Measurements from ENCODE around the gene ZNF57. TPM values are rescaled to one million over a fixed set of nuclear protein-coding genes. Genes with fewer than 3 reads are reported as not detected.
"Not testable (repeated sequence)": the region's sequence is repeated elsewhere in the genome, so short reads cannot be mapped to it uniquely, and the experiment has no call there.

ZNF57 gene
- total and polyA plus RNA-seq, 10 donors, result 2.0 to 3.9 (median 2.8) TPM

- H3K27ac ChIP-seq, result no peak overlapping the region
- TF ChIP-seq POLR2A (IDR thresholded peaks at IDR 0.05) (no peak), CTCF (IDR thresholded peaks at IDR 0.05 in 8 of 11, conservative IDR thresholded peaks at IDR 0.05 in 3 of 11) (no peak), POLR2AphosphoS5 (IDR thresholded peaks at IDR 0.05) (no peak)
- intact Hi-C loops (cut with DNase I; ENCODE audit: low total_unique reads), result loop anchor here (5.0 kb wide), 1 partner anchor 222 kb away; no protein-coding TSS in a partner anchor
- 78 to 88% (median 82%) methylated on average over 10 of the region's 10 CpGs for WGBS, 5 donors
- H3K4me3 ChIP-seq, result no peak overlapping the region
- H3K4me1 ChIP-seq, result no peaks in the 10 kb centered on the region
- no peaks in the 10 kb centered on the region for H3K27me3 ChIP-seq (replicated peaks in 1 of 7)
- DNase-seq, result no peak
- no peaks in the 10 kb centered on the region for H3K9me3 ChIP-seq
- H3K36me3 ChIP-seq, result no peaks in the 10 kb centered on the region
Observed at GRCh38 chr19:2869618-2870017, 31.1 kb upstream of the ZNF57 start.

- H3K9me3 ChIP-seq, result peaks cover 3 to 23% (median 20%) of the 10 kb centered on the region in 8 donors
- H3K36me3 ChIP-seq; H3K27ac ChIP-seq; DNase-seq; H3K4me1 ChIP-seq; H3K4me3 ChIP-seq; H3K27me3 ChIP-seq (replicated peaks in 1 of 7): not testable (repeated sequence)
- intact Hi-C loops (cut with DNase I; ENCODE audit: low total_unique reads), result loop anchor here (5.0 kb wide), 1 partner anchor 225 kb away; no protein-coding TSS in a partner anchor
- peak in 9 of 11 experiments; percentile 17 to 57 (median 46) for TF ChIP-seq CTCF (IDR thresholded peaks at IDR 0.05 in 8 of 11, conservative IDR thresholded peaks at IDR 0.05 in 3 of 11)
- 12 to 30% (median 17%) methylated on average over 1 to 11 of the region's 11 CpGs for WGBS, 5 donors
Observed at GRCh38 chr19:2872175-2872574, 28.6 kb upstream of the ZNF57 start.

- no peak overlapping the region for H3K27ac ChIP-seq
- intact Hi-C loops (cut with DNase I; ENCODE audit: low total_unique reads), result no loop called here
- H3K4me1 ChIP-seq, result no peaks in the 10 kb centered on the region
- 87 to 91% (median 90%) methylated on average over 32 of the region's 32 CpGs for WGBS, 5 donors
- TF ChIP-seq POLR2A (IDR thresholded peaks at IDR 0.05), result no peak
- no peak for TF ChIP-seq CTCF (IDR thresholded peaks at IDR 0.05 in 8 of 11, conservative IDR thresholded peaks at IDR 0.05 in 3 of 11)
- no peak for TF ChIP-seq POLR2AphosphoS5 (IDR thresholded peaks at IDR 0.05)
- H3K4me3 ChIP-seq, result no peak overlapping the region
- no peaks in the 10 kb centered on the region for H3K27me3 ChIP-seq (replicated peaks in 1 of 7)
- no peak for DNase-seq
- peaks cover 12 to 52% (median 44%) of the 10 kb centered on the region in 8 donors for H3K9me3 ChIP-seq
- no peaks in the 10 kb centered on the region for H3K36me3 ChIP-seq
Observed at GRCh38 chr19:2877398-2878331, 23.1 kb upstream of the ZNF57 start.

- intact Hi-C loops (cut with DNase I; ENCODE audit: low total_unique reads), result no loop called here
- H3K4me1 ChIP-seq, result peaks cover 0 to 17% (median 3%) of the 10 kb centered on the region in 6 donors
- peaks cover 0 to 12% (median 7%) of the 10 kb centered on the region in 8 donors for H3K9me3 ChIP-seq
- H3K4me3 ChIP-seq, result no peak overlapping the region
- TF ChIP-seq CTCF (IDR thresholded peaks at IDR 0.05 in 8 of 11, conservative IDR thresholded peaks at IDR 0.05 in 3 of 11) (no peak), POLR2A (IDR thresholded peaks at IDR 0.05) (no peak), POLR2AphosphoS5 (IDR thresholded peaks at IDR 0.05) (no peak)
- H3K36me3 ChIP-seq, result no peaks in the 10 kb centered on the region
- WGBS, 5 donors, result 86 to 95% (median 90%) methylated on average over 14 of the region's 14 CpGs
- H3K27ac ChIP-seq, result no peak overlapping the region
- H3K27me3 ChIP-seq (replicated peaks in 1 of 7), result no peaks in the 10 kb centered on the region
- DNase-seq, result no peak
Observed at GRCh38 chr19:2883686-2884439, 16.9 kb upstream of the ZNF57 start.
